AG04450 (cell line): ENCODE measurements around the gene SHISA4. TPM values are rescaled to one million over a fixed set of nuclear protein-coding genes. Genes with fewer than 3 reads are reported as not detected.
"Not testable (repeated sequence)": the region's sequence is repeated elsewhere in the genome, so short reads cannot be mapped to it uniquely, and the experiment has no call there.

Source experiments
- CTCF ChIA-PET: fragments of 300-600, 350-600 bp; formaldehyde crosslinking; extraction: SDS; loops from one replicate; lab custom pipeline; 2022; ENCODE audit warnings: antibody characterized with exemption, inconsistent platforms; lab: Charles Lee
- POLR2A ChIA-PET: fragments of 350-600 bp; formaldehyde crosslinking; extraction: SDS; loops from one replicate; lab custom pipeline; 2021; ENCODE audit warnings: antibody characterized with exemption, inconsistent platforms; lab: Yijun Ruan, JAX
- DNase-seq: peaks from one replicate; pipeline ENCODE4 v3.0.0-alpha.2; 2011; ENCODE audit warnings: low read depth, low spot score
- H3K27ac ChIP-seq: one replicate; pipeline ENCODE4 v1.5.1; 2012; ENCODE audit warnings: low read depth, low read length, control low read depth
- H3K27me3 ChIP-seq: one replicate; pipeline ENCODE4 v1.6.0; 2012; ENCODE audit warnings: low read length; ENCODE audit not compliant: control insufficient read depth, insufficient read depth
- H3K4me3 ChIP-seq: 2 replicates; pipeline ENCODE4 v1.5.1; 2011; ENCODE audit warnings: mild to moderate bottlenecking, low read depth, low read length, control low read depth
- H3K9me3 ChIP-seq: 2 replicates; pipeline ENCODE4 v1.5.1; 2012; ENCODE audit warnings: low read length; ENCODE audit not compliant: control insufficient read depth, insufficient read depth
- polyA minus RNA-seq: library from RNA; depleted of rRNA, polyadenylated mRNA; stranded (reverse); fragments of >200 nt; gene quantifications from 2 replicates; pipeline ENCODE4 v1.2.3, GENCODE V29; 2011; rRNA and poly(A)+ RNA removed
- polyA plus RNA-seq: library from polyadenylated mRNA; depleted of rRNA; stranded (reverse); fragments of >200 nt; gene quantifications from 2 replicates; pipeline ENCODE4 v1.2.3, GENCODE V29; 2011; rRNA removed
- TF ChIP-seq, protein P1 (sequence below): IDR thresholded peaks from 2 replicates; pipeline ENCODE4 v1.5.1; 2011; ENCODE audit warnings: low read depth, low read length, control low read depth, inconsistent platforms

SHISA4 gene
- polyA plus RNA-seq, result 24.4 and 36.4 TPM in 2 replicates
- polyA minus RNA-seq, result 24.8 and 25.7 TPM in 2 replicates

- H3K27ac ChIP-seq, result peak within 1 kb of the TSS; percentile 47
- H3K4me3 ChIP-seq, result peak within 1 kb of the TSS; percentile 82
- CTCF ChIA-PET, result interaction anchor here (1.4 kb wide), 1 partner anchor 8 kb away, joined by 6 read pairs; no protein-coding TSS in a partner anchor
- H3K9me3 ChIP-seq, result no peaks in the 10 kb centered on the region; the same call in 1 of the 2 replicates
- H3K27me3 ChIP-seq, result no peaks in the 10 kb centered on the region
- TF ChIP-seq, protein P1, sequence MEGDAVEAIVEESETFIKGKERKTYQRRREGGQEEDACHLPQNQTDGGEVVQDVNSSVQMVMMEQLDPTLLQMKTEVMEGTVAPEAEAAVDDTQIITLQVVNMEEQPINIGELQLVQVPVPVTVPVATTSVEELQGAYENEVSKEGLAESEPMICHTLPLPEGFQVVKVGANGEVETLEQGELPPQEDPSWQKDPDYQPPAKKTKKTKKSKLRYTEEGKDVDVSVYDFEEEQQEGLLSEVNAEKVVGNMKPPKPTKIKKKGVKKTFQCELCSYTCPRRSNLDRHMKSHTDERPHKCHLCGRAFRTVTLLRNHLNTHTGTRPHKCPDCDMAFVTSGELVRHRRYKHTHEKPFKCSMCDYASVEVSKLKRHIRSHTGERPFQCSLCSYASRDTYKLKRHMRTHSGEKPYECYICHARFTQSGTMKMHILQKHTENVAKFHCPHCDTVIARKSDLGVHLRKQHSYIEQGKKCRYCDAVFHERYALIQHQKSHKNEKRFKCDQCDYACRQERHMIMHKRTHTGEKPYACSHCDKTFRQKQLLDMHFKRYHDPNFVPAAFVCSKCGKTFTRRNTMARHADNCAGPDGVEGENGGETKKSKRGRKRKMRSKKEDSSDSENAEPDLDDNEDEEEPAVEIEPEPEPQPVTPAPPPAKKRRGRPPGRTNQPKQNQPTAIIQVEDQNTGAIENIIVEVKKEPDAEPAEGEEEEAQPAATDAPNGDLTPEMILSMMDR, result no peak
- POLR2A ChIA-PET, result interaction anchor here (1.3 kb wide), 1 partner anchor 58 kb away, joined by 4 read pairs; the partner anchor contains the start of gene LMOD1
- DNase-seq, result no peak
Observed at GRCh38 chr1:201888282-201889089, at the start of gene SHISA4. TSS of gene SHISA4 (plus strand) at chr1:201888898. CDS start at chr1:201888995, 97 bp downstream.

GRCh38 chr1:201839089-201839488 is 49.6 kb upstream of the SHISA4 start:
- not testable (repeated sequence) for DNase-seq, H3K4me3 ChIP-seq, H3K27me3 ChIP-seq, H3K27ac ChIP-seq, H3K9me3 ChIP-seq
- POLR2A ChIA-PET, result interaction anchor here (0.6 kb wide), 1 partner anchor 32 kb away, joined by 3 read pairs; no protein-coding TSS in a partner anchor
- CTCF ChIA-PET, result interaction anchor here (1.1 kb wide), 1 partner anchor 9 kb away, joined by 4 read pairs; the partner anchor contains the start of gene IPO9

- no peak overlapping the region for H3K27ac ChIP-seq
- TF ChIP-seq, protein P1, result no peak
- no peaks in the 10 kb centered on the region for H3K27me3 ChIP-seq
- ChIA-PET CTCF (interaction anchor here (1.9 kb wide), 1 partner anchor 11 kb away, joined by 6 read pairs; the partner anchor contains the start of gene IPO9), POLR2A (no interaction called here)
- no peak for DNase-seq
- H3K9me3 ChIP-seq, result no peaks in the 10 kb centered on the region
- H3K4me3 ChIP-seq, result no peak overlapping the region
Observed at GRCh38 chr1:201840055-201840454, 48.6 kb upstream of the SHISA4 start.

GRCh38 chr1:201840490-201840889 is 48.2 kb upstream of the SHISA4 start:
- ChIA-PET CTCF (interaction anchor here (1.9 kb wide), 1 partner anchor 11 kb away, joined by 6 read pairs; the partner anchor contains the start of gene IPO9), POLR2A (no interaction called here)
- H3K27me3 ChIP-seq, result no peaks in the 10 kb centered on the region
- TF ChIP-seq, protein P1, result no peak
- H3K27ac ChIP-seq, result no peak overlapping the region
- H3K9me3 ChIP-seq, result no peaks in the 10 kb centered on the region
- DNase-seq, result no peak
- no peak overlapping the region for H3K4me3 ChIP-seq

GRCh38 chr1:201841265-201841912 is 47.3 kb upstream of the SHISA4 start:
- no peak for DNase-seq
- Histone ChIP-seq H3K27ac (no peak overlapping the region), H3K9me3 (no peaks in the 10 kb centered on the region), H3K4me3 (no peak overlapping the region), H3K27me3 (no peaks in the 10 kb centered on the region)
- CTCF ChIA-PET, result interaction anchor here (1.1 to 1.9 kb wide), 3 partner anchors 12 to 36 kb away, joined by 3 to 6 read pairs (median 5); partner anchors contain the start of gene IPO9
- POLR2A ChIA-PET, result no interaction called here
- TF ChIP-seq, protein P1, result no peak
